Measurements from ENCODE around the gene ZPBP2.

- TF ChIP-seq CTCF (IDR thresholded peaks at IDR 0.05; ENCODE audit: low read length), result no peak
- TF ChIP-seq EZH2 (IDR thresholded peaks at IDR 0.05; ENCODE audit: borderline replicate concordance, low read length), result no peak
These were observed 6.8 kb upstream of the ZPBP2 start for GRCh38 chr17:39861235-39861634.

All from OCI-LY1 (cell line).